ENCODE results near the gene PAM.

PAM gene

DNA sequence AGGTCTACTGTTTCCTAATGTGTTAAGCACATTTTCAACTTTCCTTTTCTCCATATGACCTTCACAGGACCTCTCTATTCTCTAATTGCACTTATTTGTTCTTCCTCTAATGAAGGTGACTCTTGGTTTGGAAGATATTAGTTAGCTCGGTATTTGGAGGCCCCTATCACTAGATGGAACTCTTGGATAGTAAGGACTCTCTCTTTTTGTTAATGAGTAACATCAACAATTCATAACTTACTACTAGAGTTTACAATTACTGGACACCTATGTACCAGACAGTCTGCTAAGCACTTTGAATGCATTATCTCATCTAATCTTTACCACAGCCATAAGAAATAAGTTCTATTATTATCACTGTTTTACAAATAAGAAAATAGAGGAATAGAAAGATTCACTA is 23.4 kb upstream of the PAM start:
- H3K4me1 ChIP-seq (ENCODE audit: control insufficient read depth, insufficient read depth, low read length) = no peaks in the 10 kb centered on the region

GRCh38 chr5:102733534-102733933 is 21.6 kb upstream of the PAM start:
- H3K9me3 ChIP-seq (ENCODE audit: control insufficient read depth, insufficient read depth, low read length) = no peaks in the 10 kb centered on the region
- no peak for DNase-seq (ENCODE audit: low read depth, low spot score)
- WGBS (ENCODE audit: insufficient coverage, insufficient read length) = no CpG with 5 or more reads among the region's 5 CpGs
- no peaks in the 10 kb centered on the region for H3K36me3 ChIP-seq (ENCODE audit: control insufficient read depth, insufficient read depth, low read length)
- no peak overlapping the region for H3K27ac ChIP-seq (ENCODE audit: low read length)
- no peaks in the 10 kb centered on the region for H3K4me1 ChIP-seq (ENCODE audit: control insufficient read depth, insufficient read depth, low read length)
- H3K27me3 ChIP-seq (ENCODE audit: control insufficient read depth, insufficient read depth, low read length) = no peaks in the 10 kb centered on the region
- H3K4me3 ChIP-seq (ENCODE audit: low read length) = no peak overlapping the region

More for the DNA sequence above, 23.4 kb upstream of the PAM start:
- Histone ChIP-seq H3K27ac (ENCODE audit: low read length) (no peak overlapping the region), H3K4me3 (ENCODE audit: low read length) (no peak overlapping the region), H3K36me3 (ENCODE audit: control insufficient read depth, insufficient read depth, low read length) (no peaks in the 10 kb centered on the region), H3K27me3 (ENCODE audit: control insufficient read depth, insufficient read depth, low read length) (no peaks in the 10 kb centered on the region), H3K9me3 (ENCODE audit: control insufficient read depth, insufficient read depth, low read length) (no peaks in the 10 kb centered on the region)
- no CpG with 5 or more reads among the region's 1 CpG for WGBS (ENCODE audit: insufficient coverage, insufficient read length)
- DNase-seq (ENCODE audit: low read depth, low spot score) = no peak

DNA sequence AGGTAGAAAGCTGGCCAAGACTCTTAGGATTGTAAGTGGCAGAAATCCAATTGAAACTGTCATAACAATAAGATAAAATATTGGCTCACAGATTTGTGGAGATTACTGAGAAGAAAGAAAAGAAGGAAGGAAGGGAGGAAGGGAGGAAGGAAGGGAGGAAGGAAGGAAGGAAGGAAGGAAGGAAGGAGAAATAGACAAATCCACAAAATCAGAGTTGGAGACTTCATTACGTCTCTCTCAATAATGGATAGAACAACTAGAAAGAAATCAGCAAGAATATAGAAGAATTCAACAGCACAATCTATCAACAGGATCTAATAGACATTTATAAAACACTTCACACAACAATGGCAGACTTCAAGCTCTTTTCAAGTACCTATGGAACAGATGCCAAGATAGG is 17.9 kb upstream of the PAM start:
- H3K36me3 ChIP-seq (ENCODE audit: control insufficient read depth, insufficient read depth, low read length) = no peaks in the 10 kb centered on the region
- no CpG with 5 or more reads among the region's 1 CpG for WGBS (ENCODE audit: insufficient coverage, insufficient read length)
- no peaks in the 10 kb centered on the region for H3K9me3 ChIP-seq (ENCODE audit: control insufficient read depth, insufficient read depth, low read length)

GRCh38 chr5:102737805-102738469 is 17.2 kb upstream of the PAM start:
- no CpG with 5 or more reads among the region's 7 CpGs for WGBS (ENCODE audit: insufficient coverage, insufficient read length)
- H3K9me3 ChIP-seq (ENCODE audit: control insufficient read depth, insufficient read depth, low read length) = no peaks in the 10 kb centered on the region
- no peak for DNase-seq (ENCODE audit: low read depth, low spot score)

More for the DNA sequence above, 17.9 kb upstream of the PAM start:
- H3K27me3 ChIP-seq (ENCODE audit: control insufficient read depth, insufficient read depth, low read length) = no peaks in the 10 kb centered on the region
- no peak overlapping the region for H3K4me3 ChIP-seq (ENCODE audit: low read length)
- no peak overlapping the region for H3K27ac ChIP-seq (ENCODE audit: low read length)
- H3K4me1 ChIP-seq (ENCODE audit: control insufficient read depth, insufficient read depth, low read length) = no peaks in the 10 kb centered on the region
- DNase-seq (ENCODE audit: low read depth, low spot score) = no peak

DNA sequence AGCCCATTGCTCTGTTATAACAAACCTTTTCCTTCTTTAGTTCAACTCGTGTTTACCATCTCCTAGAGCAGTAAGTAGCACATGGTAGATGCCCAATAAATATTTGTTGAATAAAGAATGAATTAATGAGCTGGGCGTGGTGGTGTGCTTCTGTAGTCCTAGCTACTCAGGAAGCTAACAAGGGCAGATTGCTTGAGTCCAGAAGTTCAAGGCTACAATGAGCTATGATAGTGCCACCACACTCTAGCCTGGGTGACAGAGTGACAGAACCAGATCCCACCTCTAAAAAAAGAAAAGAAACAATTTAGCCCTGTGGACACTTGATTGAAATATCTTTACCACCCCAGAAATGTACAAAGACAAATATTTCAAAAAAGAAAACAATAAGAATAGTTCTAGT is 14.6 kb upstream of the PAM start:
- no peaks in the 10 kb centered on the region for H3K36me3 ChIP-seq (ENCODE audit: control insufficient read depth, insufficient read depth, low read length)
- no peaks in the 10 kb centered on the region for H3K4me1 ChIP-seq (ENCODE audit: control insufficient read depth, insufficient read depth, low read length)
- WGBS (ENCODE audit: insufficient coverage, insufficient read length) = no CpG with 5 or more reads among the region's 2 CpGs

More at GRCh38 chr5:102737805-102738469, 17.2 kb upstream of the PAM start:
- H3K4me1 ChIP-seq (ENCODE audit: control insufficient read depth, insufficient read depth, low read length) = no peaks in the 10 kb centered on the region
- H3K27me3 ChIP-seq (ENCODE audit: control insufficient read depth, insufficient read depth, low read length) = no peaks in the 10 kb centered on the region
- no peak overlapping the region for H3K4me3 ChIP-seq (ENCODE audit: low read length)
- no peak overlapping the region for H3K27ac ChIP-seq (ENCODE audit: low read length)
- no peaks in the 10 kb centered on the region for H3K36me3 ChIP-seq (ENCODE audit: control insufficient read depth, insufficient read depth, low read length)

DNA sequence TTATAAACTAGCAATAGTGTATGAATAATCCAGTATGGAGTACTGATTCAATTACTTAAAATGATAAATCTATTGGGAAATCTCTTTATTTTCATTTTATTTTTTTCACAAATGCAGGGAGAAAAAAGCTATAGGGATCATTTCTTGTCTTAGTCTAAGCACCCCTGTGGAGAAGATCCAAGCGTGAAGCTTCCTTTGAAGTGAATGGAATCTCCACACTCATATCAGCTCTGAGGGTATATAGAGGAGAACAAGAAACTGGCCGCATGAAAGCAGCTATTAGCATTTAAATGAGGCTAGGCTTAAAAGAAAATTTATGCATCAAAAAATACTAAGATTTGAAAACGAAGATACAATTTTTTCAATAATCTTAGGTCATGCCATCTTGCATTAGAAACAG is 12.9 kb upstream of the PAM start:
- WGBS (ENCODE audit: insufficient coverage, insufficient read length) = no CpG with 5 or more reads among the region's 3 CpGs
- no peak for DNase-seq (ENCODE audit: low read depth, low spot score)
- Histone ChIP-seq H3K4me1 (ENCODE audit: control insufficient read depth, insufficient read depth, low read length) (0 out of 2 replicates have a peak, but pooled peaks cover 2% of the 10 kb centered on the region), H3K27me3 (ENCODE audit: control insufficient read depth, insufficient read depth, low read length) (no peaks in the 10 kb centered on the region), H3K36me3 (ENCODE audit: control insufficient read depth, insufficient read depth, low read length) (no peaks in the 10 kb centered on the region), H3K4me3 (ENCODE audit: low read length) (no peak overlapping the region), H3K27ac (ENCODE audit: low read length) (no peak overlapping the region), H3K9me3 (ENCODE audit: control insufficient read depth, insufficient read depth, low read length) (no peaks in the 10 kb centered on the region)

More for the DNA sequence above, 14.6 kb upstream of the PAM start:
- Histone ChIP-seq H3K27me3 (ENCODE audit: control insufficient read depth, insufficient read depth, low read length) (no peaks in the 10 kb centered on the region), H3K27ac (ENCODE audit: low read length) (no peak overlapping the region), H3K9me3 (ENCODE audit: control insufficient read depth, insufficient read depth, low read length) (no peaks in the 10 kb centered on the region), H3K4me3 (ENCODE audit: low read length) (no peak overlapping the region)
- DNase-seq (ENCODE audit: low read depth, low spot score) = no peak

DNA sequence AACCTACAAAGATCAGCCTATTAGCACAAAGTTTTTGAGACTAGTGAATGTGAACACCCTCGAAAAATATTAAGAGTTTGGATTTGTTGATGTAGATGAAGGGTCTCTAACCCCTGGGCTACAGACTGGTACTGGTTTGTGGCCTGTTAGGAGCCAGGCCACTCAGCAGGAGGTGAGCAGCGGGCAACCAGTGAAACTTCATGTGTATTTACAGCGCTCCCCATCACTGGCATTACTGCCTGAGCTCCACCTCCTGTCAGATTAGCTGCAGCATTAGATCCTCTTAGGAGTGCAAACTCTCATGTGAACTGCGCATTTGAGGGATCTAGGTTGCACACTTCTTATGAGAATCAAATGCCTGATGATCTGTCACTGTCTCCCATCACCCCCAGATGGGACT is 11.2 kb upstream of the PAM start:
- Histone ChIP-seq H3K36me3 (ENCODE audit: control insufficient read depth, insufficient read depth, low read length) (no peaks in the 10 kb centered on the region), H3K27ac (ENCODE audit: low read length) (no peak overlapping the region), H3K4me1 (ENCODE audit: control insufficient read depth, insufficient read depth, low read length) (0 out of 2 replicates have a peak, but pooled peaks cover 2% of the 10 kb centered on the region), H3K4me3 (ENCODE audit: low read length) (no peak overlapping the region), H3K27me3 (ENCODE audit: control insufficient read depth, insufficient read depth, low read length) (no peaks in the 10 kb centered on the region), H3K9me3 (ENCODE audit: control insufficient read depth, insufficient read depth, low read length) (no peaks in the 10 kb centered on the region)
- no peak for DNase-seq (ENCODE audit: low read depth, low spot score)
- no CpG with 5 or more reads among the region's 4 CpGs for WGBS (ENCODE audit: insufficient coverage, insufficient read length)

DNA sequence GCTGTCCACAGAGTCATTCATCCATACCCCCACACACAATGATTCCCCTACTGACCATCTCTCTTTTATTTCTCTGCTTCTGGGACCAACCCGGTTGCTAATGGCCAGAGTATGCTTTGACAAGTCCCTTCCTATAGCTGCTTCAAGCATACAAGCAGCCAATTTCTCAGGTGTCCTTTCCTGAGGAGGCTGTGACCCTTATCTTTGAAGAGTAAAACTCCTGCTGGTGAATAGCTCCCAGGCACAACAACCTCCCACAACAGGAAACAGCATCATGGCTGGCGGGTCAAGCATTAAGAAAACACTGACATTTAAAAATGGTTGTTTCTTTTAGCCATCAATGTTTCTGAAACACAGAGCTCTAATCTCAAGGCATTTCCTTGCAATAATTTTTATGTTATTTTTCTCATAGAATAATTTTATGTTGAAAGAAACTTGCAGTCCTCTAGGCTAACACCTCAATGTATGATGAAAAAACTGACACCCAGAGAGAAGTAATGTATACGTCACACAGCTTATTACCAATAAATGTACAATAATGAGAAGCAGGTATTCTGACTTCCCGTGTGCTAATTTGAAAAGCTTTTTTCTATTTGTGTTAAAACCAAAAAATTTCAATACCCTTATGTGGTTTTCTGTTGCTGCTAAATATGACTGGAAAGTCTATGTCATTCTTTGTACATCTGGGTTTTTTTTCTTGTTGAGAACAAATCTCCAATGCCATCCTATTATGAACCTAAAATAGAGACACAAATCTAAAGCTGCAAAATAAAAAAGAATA is 7.5 kb upstream of the PAM start:
- no peaks in the 10 kb centered on the region for H3K27me3 ChIP-seq (ENCODE audit: control insufficient read depth, insufficient read depth, low read length)
- no peaks in the 10 kb centered on the region for H3K36me3 ChIP-seq (ENCODE audit: control insufficient read depth, insufficient read depth, low read length)
- WGBS (ENCODE audit: insufficient coverage, insufficient read length) = no CpG with 5 or more reads among the region's 4 CpGs
- no peak overlapping the region for H3K4me3 ChIP-seq (ENCODE audit: low read length)
- 0 out of 2 replicates have a peak, but pooled peaks cover 2% of the 10 kb centered on the region for H3K4me1 ChIP-seq (ENCODE audit: control insufficient read depth, insufficient read depth, low read length)
- no peaks in the 10 kb centered on the region for H3K9me3 ChIP-seq (ENCODE audit: control insufficient read depth, insufficient read depth, low read length)
- DNase-seq (ENCODE audit: low read depth, low spot score) = no peak
- H3K27ac ChIP-seq (ENCODE audit: low read length) = no peak overlapping the region

- H3K36me3 ChIP-seq (ENCODE audit: control insufficient read depth, insufficient read depth, low read length) = no peaks in the 10 kb centered on the region
- no CpG with 5 or more reads among the region's 5 CpGs for WGBS (ENCODE audit: insufficient coverage, insufficient read length)
- no peak overlapping the region for H3K4me3 ChIP-seq (ENCODE audit: low read length)
- H3K9me3 ChIP-seq (ENCODE audit: control insufficient read depth, insufficient read depth, low read length) = no peaks in the 10 kb centered on the region
- no peak overlapping the region for H3K27ac ChIP-seq (ENCODE audit: low read length)
- peaks cover 8% of the 10 kb centered on the region for H3K4me1 ChIP-seq (ENCODE audit: control insufficient read depth, insufficient read depth, low read length)
- no peak for DNase-seq (ENCODE audit: low read depth, low spot score)
- H3K27me3 ChIP-seq (ENCODE audit: control insufficient read depth, insufficient read depth, low read length) = peaks cover 7% of the 10 kb centered on the region
These were observed 5.6 kb upstream of the PAM start for GRCh38 chr5:102749416-102750030.

DNA sequence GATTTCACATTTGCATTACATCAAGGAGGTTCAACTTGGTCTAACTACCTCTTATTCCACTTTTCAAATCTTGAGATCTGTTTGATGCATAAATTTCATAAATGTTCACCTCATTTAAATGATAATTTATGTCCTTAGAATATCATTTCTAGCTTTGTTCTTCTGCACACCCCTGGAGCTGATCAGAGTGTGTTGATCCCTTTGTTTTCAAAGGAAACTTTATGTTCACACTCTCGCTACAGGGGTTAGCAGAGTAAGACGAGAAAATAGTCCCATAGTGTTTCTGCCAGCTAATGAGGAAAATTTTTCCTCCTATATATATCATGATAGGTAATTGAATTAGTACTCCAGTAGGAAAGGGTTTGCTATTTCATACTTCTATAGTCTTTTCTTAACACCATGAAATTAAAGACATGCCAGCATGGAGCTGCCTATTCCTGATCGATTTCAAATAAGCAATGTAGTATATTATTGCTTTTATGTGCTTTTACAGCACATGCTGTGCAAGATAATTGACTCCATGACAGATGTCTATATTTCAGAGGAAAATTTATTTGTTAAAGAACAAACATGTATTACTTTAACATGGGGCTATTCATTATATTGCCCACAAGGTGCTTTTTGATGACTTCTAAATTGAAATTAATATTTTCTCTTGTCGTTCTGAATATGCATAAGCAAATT is 4.8 kb upstream of the PAM start:
- H3K9me3 ChIP-seq (ENCODE audit: control insufficient read depth, insufficient read depth, low read length) = no peaks in the 10 kb centered on the region
- no peak for DNase-seq (ENCODE audit: low read depth, low spot score)
- no peaks in the 10 kb centered on the region for H3K36me3 ChIP-seq (ENCODE audit: control insufficient read depth, insufficient read depth, low read length)
- no peak overlapping the region for H3K27ac ChIP-seq (ENCODE audit: low read length)
- H3K27me3 ChIP-seq (ENCODE audit: control insufficient read depth, insufficient read depth, low read length) = peaks cover 7% of the 10 kb centered on the region
- no peak overlapping the region for H3K4me3 ChIP-seq (ENCODE audit: low read length)
- H3K4me1 ChIP-seq (ENCODE audit: control insufficient read depth, insufficient read depth, low read length) = peaks cover 8% of the 10 kb centered on the region
- WGBS (ENCODE audit: insufficient coverage, insufficient read length) = no CpG with 5 or more reads among the region's 4 CpGs

All from iPS DF 6.9 (cell line).